WI38 (cell line): Measurements from ENCODE around the gene COP1.

ENCODE experiments used
- H3K4me3 ChIP-seq: 2 replicates; pipeline ENCODE4 v1.5.1; 2011; ENCODE audit warnings: low read depth, mild to moderate bottlenecking, control low read depth, low read length
- CTCF ChIP-seq: IDR thresholded peaks from 2 replicates; pipeline ENCODE4 v1.5.1; 2012; ENCODE audit warnings: low read depth, mild to moderate bottlenecking, control low read depth, low read length

The COP1 gene

GRCh38 chr1:176159993-176160392 is 47.1 kb downstream of the COP1 start:
- H3K4me3 ChIP-seq = no peak overlapping the region
- no peak for TF ChIP-seq CTCF

GRCh38 chr1:176157995-176158394 is 49.1 kb downstream of the COP1 start:
- no peak overlapping the region for H3K4me3 ChIP-seq
- no peak for TF ChIP-seq CTCF

- H3K4me3 ChIP-seq = no peak overlapping the region
- no peak for TF ChIP-seq CTCF
These were observed 56.9 kb downstream of the COP1 start for GRCh38 chr1:176149939-176150807.

- no peak for TF ChIP-seq CTCF
These were observed 62.6 kb downstream of the COP1 start for GRCh38 chr1:176144526-176144925.

GRCh38 chr1:176142973-176143372 is 64.1 kb downstream of the COP1 start:
- TF ChIP-seq CTCF = no peak
- no peak overlapping the region for H3K4me3 ChIP-seq

More at GRCh38 chr1:176144526-176144925, 62.6 kb downstream of the COP1 start:
- H3K4me3 ChIP-seq = no peak overlapping the region

GRCh38 chr1:176141449-176141848 is 65.6 kb downstream of the COP1 start:
- H3K4me3 ChIP-seq = no peak overlapping the region
- no peak for TF ChIP-seq CTCF

- H3K4me3 ChIP-seq = no peak overlapping the region
- TF ChIP-seq CTCF = no peak
These were observed 70.2 kb downstream of the COP1 start for GRCh38 chr1:176136891-176137290.
